OCI-LY3 (cell line): Measurements from ENCODE around the gene PREX1.

Source experiments
- H2AFZ ChIP-seq: fragments of 200-600, 300-600 bp; shearing (Covaris generic); 2 replicates; pipeline ENCODE4 v1.6.0; 2014; ENCODE audit warnings: antibody characterized with exemption, low read depth, low read length
- H3K27ac ChIP-seq: fragments of 200-600, 300-600 bp; sonication (generic); 2 replicates; pipeline ENCODE4 v1.5.1; 2014; ENCODE audit warnings: mild to moderate bottlenecking, low read length, moderate library complexity, mixed read lengths
- H3K27me3 ChIP-seq: fragments of 200-600, 300-600 bp; sonication (generic); 2 replicates; pipeline ENCODE4 v1.6.1; 2014; ENCODE audit warnings: low read depth, low read length, mixed read lengths
- H3K36me3 ChIP-seq: fragments of 200-600, 300-600 bp; sonication (generic); replicated peaks from 2 replicates; pipeline ENCODE3; 2014; ENCODE audit warnings: low read depth, low read length, mixed read lengths
- H3K4me1 ChIP-seq: fragments of 300-600, 200-600 bp; sonication (generic); 2 replicates; pipeline ENCODE4 v1.6.1; 2014; ENCODE audit warnings: low read length, mixed read lengths
- H3K4me2 ChIP-seq: fragments of 200-600, 300-600 bp; sonication (generic); 2 replicates; pipeline ENCODE4 v1.6.1; 2014; ENCODE audit warnings: low read length, mixed read lengths
- H3K4me3 ChIP-seq: fragments of 300-600, 200-600 bp; sonication (generic); 2 replicates; pipeline ENCODE4 v1.5.1; 2014; ENCODE audit warnings: antibody characterized with exemption, mild to moderate bottlenecking, low read length, moderate library complexity
- H3K79me2 ChIP-seq: fragments of 300-600, 200-600 bp; shearing (Covaris generic); 2 replicates; pipeline ENCODE4 v1.6.1; 2014; ENCODE audit warnings: mild to moderate bottlenecking, low read length, mixed read lengths
- H3K9ac ChIP-seq: fragments of 300-600, 200-600 bp; shearing (Covaris generic); 2 replicates; pipeline ENCODE4 v1.6.0; 2014; ENCODE audit warnings: mild to moderate bottlenecking, low read length, moderate library complexity
- H3K9me3 ChIP-seq: fragments of 200-600, 300-600 bp; shearing (Covaris generic); 2 replicates; pipeline ENCODE4 v1.6.1; 2014; ENCODE audit warnings: low read length, mixed read lengths; ENCODE audit not compliant: insufficient read depth
- H4K20me1 ChIP-seq: fragments of 200-600, 300-600 bp; sonication (generic); 2 replicates; pipeline ENCODE4 v1.6.1; 2016; ENCODE audit warnings: low read length, mixed read lengths; ENCODE audit not compliant: insufficient read depth
- CTCF ChIP-seq: fragments of 200-600, 300-600 bp; sonication (generic); IDR thresholded peaks from 2 replicates; pipeline ENCODE4 v1.5.1; 2014; ENCODE audit warnings: antibody characterized with exemption, low read length, low read depth
- EZH2phosphoT487 ChIP-seq: fragments of 200-600 bp; shearing (Covaris generic); IDR thresholded peaks from 2 replicates; pipeline ENCODE4 v1.6.1; 2018; ENCODE audit warnings: antibody characterized with exemption, mixed run types, low read depth

PREX1 gene

GRCh38 chr20:48696671-48697070, 131.1 kb downstream of the PREX1 start:
- Histone ChIP-seq H3K4me3 (no peak overlapping the region), H3K27ac (no peak overlapping the region), H3K4me2 (no peak overlapping the region), H2AFZ (no peak overlapping the region), H3K9me3 (no peaks in the 10 kb centered on the region), H3K36me3 (peaks cover 2% of the 10 kb centered on the region), H3K79me2 (no peaks in the 10 kb centered on the region), H4K20me1 (no peaks in the 10 kb centered on the region), H3K27me3 (no peaks in the 10 kb centered on the region), H3K4me1 (no peaks in the 10 kb centered on the region), H3K9ac (no peak overlapping the region)
- TF ChIP-seq CTCF, result no peak
- no peak for TF ChIP-seq EZH2phosphoT487

GRCh38 chr20:48695738-48696137, 132.1 kb downstream of the PREX1 start:
- H3K27me3 ChIP-seq, result no peaks in the 10 kb centered on the region
- no peaks in the 10 kb centered on the region for H3K9me3 ChIP-seq
- no peaks in the 10 kb centered on the region for H3K36me3 ChIP-seq
- no peak overlapping the region for H3K27ac ChIP-seq
- no peak overlapping the region for H3K9ac ChIP-seq
- H2AFZ ChIP-seq, result no peak overlapping the region
- no peaks in the 10 kb centered on the region for H3K4me1 ChIP-seq
- H3K4me3 ChIP-seq, result no peak overlapping the region
- H3K79me2 ChIP-seq, result no peaks in the 10 kb centered on the region
- H4K20me1 ChIP-seq, result no peaks in the 10 kb centered on the region
- H3K4me2 ChIP-seq, result no peak overlapping the region
- TF ChIP-seq EZH2phosphoT487 (no peak), CTCF (no peak)

GRCh38 chr20:48695255-48695654, 132.5 kb downstream of the PREX1 start:
- no peaks in the 10 kb centered on the region for H3K36me3 ChIP-seq
- no peak overlapping the region for H3K9ac ChIP-seq
- no peak overlapping the region for H2AFZ ChIP-seq
- H3K79me2 ChIP-seq, result no peaks in the 10 kb centered on the region
- H3K4me1 ChIP-seq, result no peaks in the 10 kb centered on the region
- H3K9me3 ChIP-seq, result no peaks in the 10 kb centered on the region
- TF ChIP-seq EZH2phosphoT487 (no peak), CTCF (no peak)
- no peak overlapping the region for H3K4me2 ChIP-seq
- no peaks in the 10 kb centered on the region for H3K27me3 ChIP-seq
- H3K4me3 ChIP-seq, result no peak overlapping the region
- H3K27ac ChIP-seq, result no peak overlapping the region
- no peaks in the 10 kb centered on the region for H4K20me1 ChIP-seq

- H3K4me1 ChIP-seq, result no peaks in the 10 kb centered on the region
- no peak overlapping the region for H3K4me2 ChIP-seq
- H2AFZ ChIP-seq, result no peak overlapping the region
- no peaks in the 10 kb centered on the region for H3K36me3 ChIP-seq
- no peaks in the 10 kb centered on the region for H3K79me2 ChIP-seq
- TF ChIP-seq EZH2phosphoT487 (no peak), CTCF (no peak)
- no peak overlapping the region for H3K4me3 ChIP-seq
- H3K9me3 ChIP-seq, result no peaks in the 10 kb centered on the region
- H3K27me3 ChIP-seq, result no peaks in the 10 kb centered on the region
- H3K27ac ChIP-seq, result no peak overlapping the region
- no peak overlapping the region for H3K9ac ChIP-seq
- no peaks in the 10 kb centered on the region for H4K20me1 ChIP-seq
Measured at GRCh38 chr20:48694381-48694865, 133.4 kb downstream of the PREX1 start.
